HepG2 (cell line): Measurements from ENCODE around the gene PPP2R5D. TPM values are rescaled to one million over a fixed set of nuclear protein-coding genes. Genes with fewer than 3 reads are reported as not detected.

ENCODE experiments used
- CHD4 ChIP-seq: fragments of 200-600 bp; sonication (generic); IDR thresholded peaks from 2 replicates; pipeline ENCODE4 v1.7.0; 2017; ENCODE audit warnings: mild to moderate bottlenecking, low read length, borderline replicate concordance
- DPF2 ChIP-seq: sonication (generic); formaldehyde crosslinking; IDR thresholded peaks from 2 replicates; pipeline ENCODE4 v1.4.0; 2020; ENCODE audit warnings: mild to moderate bottlenecking, low read depth, missing genetic modification reagents, borderline replicate concordance
- ERF ChIP-seq: IDR thresholded peaks from 2 replicates; pipeline ENCODE4 v1.6.1; 2018; ENCODE audit warnings: missing biosample characterization, missing genetic modification reagents
- FOXC1 ChIP-seq: sonication (generic); formaldehyde crosslinking; IDR thresholded peaks from 2 replicates; pipeline ENCODE4 v1.8.0; 2022; ENCODE audit warnings: mild to moderate bottlenecking, missing genetic modification reagents, borderline replicate concordance
- HDAC2 ChIP-seq: sonication (generic); formaldehyde crosslinking; IDR thresholded peaks from 2 replicates; pipeline ENCODE4 v1.4.0; 2020; ENCODE audit warnings: missing genetic modification reagents
- JUNB ChIP-seq: sonication (generic); formaldehyde crosslinking; IDR thresholded peaks from 2 replicates; pipeline ENCODE4 v1.8.0; 2022; ENCODE audit warnings: missing genetic modification reagents, mild to moderate bottlenecking, borderline replicate concordance
- MIXL1 ChIP-seq: IDR thresholded peaks from 2 replicates; pipeline ENCODE4 v1.6.1; 2016
- PHF8 ChIP-seq: sonication (generic); formaldehyde crosslinking; IDR thresholded peaks from 2 replicates; pipeline ENCODE4 v1.5.0; 2020; ENCODE audit warnings: missing genetic modification reagents
- RFX5 ChIP-seq: IDR thresholded peaks from 2 replicates; pipeline ENCODE4 v1.6.1; 2011; ENCODE audit warnings: low read depth, low read length, improper control_type of control experiment
- SALL2 ChIP-seq: sonication (generic); formaldehyde crosslinking; IDR thresholded peaks from 2 replicates; pipeline ENCODE4 v1.8.1; 2023; ENCODE audit warnings: mild to moderate bottlenecking, missing genetic modification reagents, inconsistent platforms
- SNRNP70 ChIP-seq: fragments of 200-400 bp; formaldehyde crosslinking; IDR thresholded peaks from 2 replicates; pipeline ENCODE4 v1.6.1; 2017; ENCODE audit warnings: mild to moderate bottlenecking, low read depth, low read length, moderate library complexity
- SPEN ChIP-seq: sonication (generic); formaldehyde crosslinking; IDR thresholded peaks from 2 replicates; pipeline ENCODE4 v1.5.1; 2020; ENCODE audit warnings: low read depth, mild to moderate bottlenecking, missing genetic modification reagents
- TAF15 ChIP-seq: fragments of 200-400 bp; formaldehyde crosslinking; IDR thresholded peaks from one replicate; pipeline ENCODE4 v1.6.1; 2018; ENCODE audit warnings: mild to moderate bottlenecking, low read depth, low read length; ENCODE audit not compliant: poor library complexity, severe bottlenecking
- YEATS2 ChIP-seq: sonication (generic); formaldehyde crosslinking; IDR thresholded peaks from 2 replicates; pipeline ENCODE4 v1.4.0; 2020; ENCODE audit warnings: missing genetic modification reagents, borderline replicate concordance
- ZNF251 ChIP-seq: sonication (generic); formaldehyde crosslinking; IDR thresholded peaks from 2 replicates; pipeline ENCODE4 v1.9.0; 2021; ENCODE audit warnings: mild to moderate bottlenecking, missing genetic modification reagents
- ZNF543 ChIP-seq: sonication (generic); formaldehyde crosslinking; IDR thresholded peaks from 2 replicates; pipeline ENCODE4 v1.4.0; 2020; ENCODE audit warnings: mild to moderate bottlenecking, missing genetic modification reagents
- polyA plus RNA-seq, 8 experiments: library from polyadenylated mRNA; depleted of rRNA in 3 of 8; stranded (reverse) in 7 of 8; unstranded in 1 of 8; fragments of >200 nt; fragmentation: Illumina TruSeq in 4 of 8; extraction: Trizol in 4 of 8; gene quantifications; 2 replicates each; pipeline versions ENCODE4 v1.2.1 to v1.2.3, GENCODE V29; 2011 to 2016; ENCODE audit warnings: low read depth in 4 of 8, missing spikeins in 1 of 8, mixed read lengths in 1 of 8; ENCODE audit not compliant: insufficient read depth in 1 of 8
- total RNA-seq, 5 experiments: library from RNA; depleted of rRNA; stranded (reverse); fragments of >200 nt; fragmentation: Illumina TruSeq; extraction: Trizol; gene quantifications; 2 replicates each; pipeline ENCODE4 v1.2.3, GENCODE V29; 2016; ENCODE audit warnings: low read depth in 1 of 5
- TF ChIP-seq, protein P1 (sequence below): IDR thresholded peaks from 2 replicates; pipeline ENCODE4 v1.6.1; 2016; ENCODE audit warnings: low read depth, borderline replicate concordance
- TF ChIP-seq, protein P2 (sequence below): IDR thresholded peaks from 2 replicates; pipeline ENCODE4 v1.6.1; 2016; ENCODE audit warnings: missing biosample characterization, missing genetic modification reagents, low read depth
- TF ChIP-seq, protein P3 (sequence below): IDR thresholded peaks from 2 replicates; pipeline ENCODE4 v1.4.0; 2020; ENCODE audit warnings: mild to moderate bottlenecking, missing genetic modification reagents
- TF ChIP-seq, protein P4 (sequence below): sonication (generic); formaldehyde crosslinking; IDR thresholded peaks from 2 replicates; pipeline ENCODE4 v1.9.0; 2021; ENCODE audit warnings: missing genetic modification reagents, mild to moderate bottlenecking, borderline replicate concordance
- TF ChIP-seq, protein P5 (sequence below): sonication (generic); formaldehyde crosslinking; IDR thresholded peaks from 2 replicates; pipeline ENCODE4 v1.8.1; 2023; ENCODE audit warnings: missing genetic modification reagents, mild to moderate bottlenecking, borderline replicate concordance

Gene PPP2R5D
- total and polyA plus RNA-seq, 2 of the 13 experiments (the other 11 are each of a cell fraction or from before 2014, with no cell fraction given) = 53.7 to 60.4 TPM

DNA sequence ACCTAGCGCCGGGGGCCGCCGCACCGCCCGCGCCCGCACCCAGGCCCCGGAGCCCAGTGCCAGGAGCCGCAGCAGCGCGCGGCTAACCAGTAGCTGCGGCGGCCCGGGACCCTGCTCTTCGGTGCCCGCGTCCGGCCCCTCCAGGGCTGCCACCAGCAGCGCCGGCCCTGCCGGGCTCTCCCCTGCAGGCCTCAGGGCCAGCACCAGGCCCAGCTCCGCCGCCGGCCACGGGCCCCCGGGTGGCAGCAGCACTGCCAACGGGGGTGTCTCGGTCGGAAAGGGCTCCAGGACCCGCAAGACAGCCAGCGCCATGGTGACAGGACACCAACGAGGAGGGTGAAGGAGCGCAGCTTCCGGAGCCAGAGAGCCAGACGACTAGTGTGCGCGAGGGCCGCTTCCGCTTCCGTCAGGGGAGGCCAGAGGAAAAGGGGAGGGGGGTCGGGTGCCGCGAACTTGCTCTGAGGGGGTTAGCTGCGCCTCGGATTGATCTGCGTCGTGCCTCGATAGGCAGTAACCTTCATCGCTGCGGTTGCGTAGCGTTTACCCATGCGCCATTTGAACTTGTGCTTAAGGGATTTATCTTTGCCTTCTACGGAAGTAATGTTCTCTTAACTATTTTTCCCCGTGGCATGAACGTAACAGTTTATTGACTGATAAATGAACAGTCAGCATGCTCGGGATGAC, 5.4 kb upstream of the PPP2R5D start, which contains the start of gene PEX6 (continued):
- TF ChIP-seq TAF15 = peak; percentile 50
- TF ChIP-seq RFX5 = peak; percentile 9; the same call in 1 of the 2 replicates
- TF ChIP-seq, protein P1, sequence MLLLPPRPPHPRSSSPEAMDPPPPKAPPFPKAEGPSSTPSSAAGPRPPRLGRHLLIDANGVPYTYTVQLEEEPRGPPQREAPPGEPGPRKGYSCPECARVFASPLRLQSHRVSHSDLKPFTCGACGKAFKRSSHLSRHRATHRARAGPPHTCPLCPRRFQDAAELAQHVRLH (CRISPR knock-in tag) = peak; percentile 92
- TF ChIP-seq MIXL1 = no peak; the same call in none of the 2 replicates
- TF ChIP-seq SPEN (CRISPR knock-in tag) = peak; percentile 74
- TF ChIP-seq ZNF251 = peak; percentile 73; the same call in 1 of the 2 replicates
- TF ChIP-seq, protein P2, sequence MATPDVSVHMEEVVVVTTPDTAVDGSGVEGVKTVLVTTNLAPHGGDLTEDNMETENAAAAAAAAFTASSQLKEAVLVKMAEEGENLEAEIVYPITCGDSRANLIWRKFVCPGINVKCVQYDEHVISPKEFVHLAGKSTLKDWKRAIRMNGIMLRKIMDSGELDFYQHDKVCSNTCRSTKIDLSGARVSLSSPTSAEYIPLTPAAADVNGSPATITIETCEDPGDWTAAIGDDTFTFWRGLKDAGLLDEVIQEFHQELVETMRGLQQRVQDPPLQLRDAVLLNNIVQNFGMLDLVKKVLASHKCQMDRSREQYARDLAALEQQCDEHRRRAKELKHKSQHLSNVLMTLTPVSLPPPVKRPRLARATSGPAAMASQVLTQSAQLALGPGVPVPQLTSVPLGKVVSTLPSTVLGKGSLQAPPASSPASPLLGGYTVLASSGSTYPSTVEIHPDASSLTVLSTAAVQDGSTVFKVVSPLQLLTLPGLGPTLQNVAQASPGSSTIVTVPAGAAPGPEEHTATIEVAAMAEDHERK (CRISPR knock-in tag) = no peak
- TF ChIP-seq, protein P3, sequence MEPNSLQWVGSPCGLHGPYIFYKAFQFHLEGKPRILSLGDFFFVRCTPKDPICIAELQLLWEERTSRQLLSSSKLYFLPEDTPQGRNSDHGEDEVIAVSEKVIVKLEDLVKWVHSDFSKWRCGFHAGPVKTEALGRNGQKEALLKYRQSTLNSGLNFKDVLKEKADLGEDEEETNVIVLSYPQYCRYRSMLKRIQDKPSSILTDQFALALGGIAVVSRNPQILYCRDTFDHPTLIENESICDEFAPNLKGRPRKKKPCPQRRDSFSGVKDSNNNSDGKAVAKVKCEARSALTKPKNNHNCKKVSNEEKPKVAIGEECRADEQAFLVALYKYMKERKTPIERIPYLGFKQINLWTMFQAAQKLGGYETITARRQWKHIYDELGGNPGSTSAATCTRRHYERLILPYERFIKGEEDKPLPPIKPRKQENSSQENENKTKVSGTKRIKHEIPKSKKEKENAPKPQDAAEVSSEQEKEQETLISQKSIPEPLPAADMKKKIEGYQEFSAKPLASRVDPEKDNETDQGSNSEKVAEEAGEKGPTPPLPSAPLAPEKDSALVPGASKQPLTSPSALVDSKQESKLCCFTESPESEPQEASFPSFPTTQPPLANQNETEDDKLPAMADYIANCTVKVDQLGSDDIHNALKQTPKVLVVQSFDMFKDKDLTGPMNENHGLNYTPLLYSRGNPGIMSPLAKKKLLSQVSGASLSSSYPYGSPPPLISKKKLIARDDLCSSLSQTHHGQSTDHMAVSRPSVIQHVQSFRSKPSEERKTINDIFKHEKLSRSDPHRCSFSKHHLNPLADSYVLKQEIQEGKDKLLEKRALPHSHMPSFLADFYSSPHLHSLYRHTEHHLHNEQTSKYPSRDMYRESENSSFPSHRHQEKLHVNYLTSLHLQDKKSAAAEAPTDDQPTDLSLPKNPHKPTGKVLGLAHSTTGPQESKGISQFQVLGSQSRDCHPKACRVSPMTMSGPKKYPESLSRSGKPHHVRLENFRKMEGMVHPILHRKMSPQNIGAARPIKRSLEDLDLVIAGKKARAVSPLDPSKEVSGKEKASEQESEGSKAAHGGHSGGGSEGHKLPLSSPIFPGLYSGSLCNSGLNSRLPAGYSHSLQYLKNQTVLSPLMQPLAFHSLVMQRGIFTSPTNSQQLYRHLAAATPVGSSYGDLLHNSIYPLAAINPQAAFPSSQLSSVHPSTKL = peak; percentile 76; the same call in 1 of the 2 replicates
- TF ChIP-seq SNRNP70 = no peak
- TF ChIP-seq JUNB (CRISPR knock-in tag) = no peak
- TF ChIP-seq ZNF543 = peak; percentile 76; the same call in 1 of the 2 replicates
- no peak for TF ChIP-seq CHD4
- peak; percentile 97 for TF ChIP-seq ERF
- TF ChIP-seq PHF8 (CRISPR knock-in tag) = peak; percentile 95
- TF ChIP-seq HDAC2 (CRISPR knock-in tag) = peak; percentile 95
- TF ChIP-seq, protein P4, sequence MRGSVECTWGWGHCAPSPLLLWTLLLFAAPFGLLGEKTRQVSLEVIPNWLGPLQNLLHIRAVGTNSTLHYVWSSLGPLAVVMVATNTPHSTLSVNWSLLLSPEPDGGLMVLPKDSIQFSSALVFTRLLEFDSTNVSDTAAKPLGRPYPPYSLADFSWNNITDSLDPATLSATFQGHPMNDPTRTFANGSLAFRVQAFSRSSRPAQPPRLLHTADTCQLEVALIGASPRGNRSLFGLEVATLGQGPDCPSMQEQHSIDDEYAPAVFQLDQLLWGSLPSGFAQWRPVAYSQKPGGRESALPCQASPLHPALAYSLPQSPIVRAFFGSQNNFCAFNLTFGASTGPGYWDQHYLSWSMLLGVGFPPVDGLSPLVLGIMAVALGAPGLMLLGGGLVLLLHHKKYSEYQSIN = no peak
- TF ChIP-seq, protein P5, sequence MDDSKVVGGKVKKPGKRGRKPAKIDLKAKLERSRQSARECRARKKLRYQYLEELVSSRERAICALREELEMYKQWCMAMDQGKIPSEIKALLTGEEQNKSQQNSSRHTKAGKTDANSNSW (CRISPR knock-in tag) = no peak
- peak; percentile 88 for TF ChIP-seq YEATS2 (CRISPR knock-in tag)
- peak; percentile 95 for TF ChIP-seq FOXC1 (CRISPR knock-in tag)
- no peak for TF ChIP-seq SALL2 (CRISPR knock-in tag)
- no peak for TF ChIP-seq DPF2 (CRISPR knock-in tag)
